ENCODE measurements around the gene EMP3. TPM values are rescaled to one million over a fixed set of nuclear protein-coding genes. Genes with fewer than 3 reads are reported as not detected.
"Not testable (repeated sequence)": the region's sequence is repeated elsewhere in the genome, so short reads cannot be mapped to it uniquely, and the experiment has no call there.

The EMP3 gene
- total and polyA plus RNA-seq, 2 of the 4 experiments (the other 2 are of a cell fraction): 147 to 632 TPM

DNA sequence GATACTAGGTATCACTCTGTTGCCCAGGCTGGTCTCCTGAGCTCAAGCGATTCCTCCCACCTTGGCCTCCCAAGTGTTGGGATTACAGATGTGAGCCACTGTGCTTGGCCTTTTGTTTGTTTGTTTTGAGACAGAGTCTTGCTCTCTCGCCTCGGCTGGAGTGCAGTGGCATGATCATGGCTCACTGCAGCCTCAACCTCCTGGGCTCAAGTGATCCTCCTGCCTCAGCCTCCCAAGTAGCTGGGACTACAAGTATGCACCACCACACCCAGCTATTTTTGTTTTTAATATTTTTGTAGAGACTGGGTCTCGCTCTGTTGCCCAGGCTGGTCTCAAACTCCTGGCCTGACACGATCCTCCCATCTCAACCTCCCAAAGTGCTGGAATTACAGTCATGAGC, 46.4 kb downstream of the EMP3 start:
- H4K91ac ChIP-seq (ENCODE audit: insufficient read depth, low read depth, low read length); BruUV-seq (replicated peaks); H2AFZ ChIP-seq (replicated peaks; ENCODE audit: low read length, poor library complexity); H2BK120ac ChIP-seq (ENCODE audit: low read depth, low read length); dilution Hi-C loops (cut with HindIII; ENCODE audit: low sequenced_read_pairs, unreplicated experiment); H3K27me3 ChIP-seq (ENCODE audit: control insufficient read depth, insufficient read depth, low read length); H3K18ac ChIP-seq (ENCODE audit: low read depth, low read length); H4K8ac ChIP-seq (ENCODE audit: low read depth in 2 of 2, low read length in 2 of 2); H2BK5ac ChIP-seq (ENCODE audit: low read depth, low read length, poor library complexity, severe bottlenecking); H3K23ac ChIP-seq (ENCODE audit: low read depth, low read length); H3K79me1 ChIP-seq (ENCODE audit: low read depth in 1 of 2, low read length in 2 of 2); H3K4me3 ChIP-seq (ENCODE audit: insufficient read depth, low read depth, low read length); intact Hi-C loops (cut with micrococcal nuclease); H3K14ac ChIP-seq (replicated peaks; ENCODE audit: low read depth, low read length); ATAC-seq (ENCODE audit: low read depth); H2BK20ac ChIP-seq (ENCODE audit: low read depth, low read length); H3K4ac ChIP-seq (ENCODE audit: low read depth, low read length); H3K36me3 ChIP-seq (ENCODE audit: control insufficient read depth, insufficient read depth, low read length); H4K5ac ChIP-seq (ENCODE audit: low read depth, low read length); H3K56ac ChIP-seq (ENCODE audit: extremely low read depth, insufficient read depth, low read length); CTCF ChIA-PET; H3K4me1 ChIP-seq (ENCODE audit: control insufficient read depth, insufficient read depth, low read length); H2AK9ac ChIP-seq (replicated peaks; ENCODE audit: low read depth, low read length, poor library complexity); H3K9ac ChIP-seq (ENCODE audit: low read depth, low read length); H3K4me2 ChIP-seq (ENCODE audit: low read depth, low read length); H3K9me1 ChIP-seq (ENCODE audit: insufficient read depth, low read length); H4K20me1 ChIP-seq (ENCODE audit: insufficient read depth, low read length); H2AK5ac ChIP-seq (ENCODE audit: low read depth, low read length); DNase-seq; H2BK15ac ChIP-seq (ENCODE audit: low read depth, low read length); H3K27ac ChIP-seq (ENCODE audit: insufficient read depth, low read length); POLR2A ChIA-PET (ENCODE audit: unreplicated experiment); in situ Hi-C loops (cut with MboI; ENCODE audit: low sequenced_read_pairs); H3K9me3 ChIP-seq (ENCODE audit: control insufficient read depth, insufficient read depth, low read length): not testable (repeated sequence)
- no CpG with 5 or more reads among the region's 5 CpGs for WGBS, 2 experiments (ENCODE audit: extremely low coverage in 2 of 2, insufficient read length in 1 of 2)

Measured in IMR-90 (cell line).